GM06990 (cell line): ENCODE results near the gene WDR93.

Source experiments
- DNase-seq: peaks from one replicate; pipeline ENCODE4 v3.0.0-alpha.2; 2011; ENCODE audit not compliant: insufficient read length; ENCODE audit errors: extremely low read depth
- H3K27me3 ChIP-seq: replicated peaks from 2 replicates; pipeline ENCODE4 v1.6.0; 2011; ENCODE audit warnings: low read length; ENCODE audit not compliant: control insufficient read depth, insufficient read depth
- H3K36me3 ChIP-seq: 2 replicates; pipeline ENCODE4 v1.5.1; 2011; ENCODE audit warnings: low read length; ENCODE audit not compliant: control insufficient read depth, insufficient read depth
- H3K4me3 ChIP-seq: replicated peaks from 2 replicates; pipeline ENCODE4 v1.5.1; 2011; ENCODE audit warnings: low read depth, mild to moderate bottlenecking, control low read depth, low read length
- TF ChIP-seq, protein P1 (sequence below): IDR thresholded peaks from 2 replicates; pipeline ENCODE4 v1.5.1; 2011; ENCODE audit warnings: low read length, control low read depth, mild to moderate bottlenecking, inconsistent platforms; ENCODE audit not compliant: insufficient read depth, poor library complexity, severe bottlenecking

Gene WDR93

DNA sequence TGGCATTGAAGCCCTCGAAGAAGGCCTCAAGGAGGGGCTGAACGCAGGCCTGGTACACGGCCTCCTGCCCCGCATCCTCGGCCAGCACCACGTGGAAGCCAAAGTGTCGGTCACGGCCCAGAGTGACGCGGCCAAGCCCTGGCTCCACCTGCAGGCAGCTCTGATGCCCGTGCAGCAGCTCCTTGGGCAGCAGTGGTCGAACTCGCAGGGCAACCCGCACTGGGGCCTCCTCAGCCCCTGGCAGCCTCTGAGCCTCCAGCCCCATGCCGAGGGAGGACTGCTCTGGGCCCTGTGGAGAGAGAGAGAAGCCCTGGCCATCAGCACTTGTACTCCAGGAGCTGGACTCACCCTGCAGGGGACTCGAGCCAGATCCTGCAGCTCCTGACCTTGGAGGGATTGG, 37.9 kb upstream of the WDR93 start:
- H3K27me3 ChIP-seq: no peaks in the 10 kb centered on the region; the same call in none of the 2 replicates
- DNase-seq: no peak
- H3K4me3 ChIP-seq: no peak overlapping the region
- TF ChIP-seq, protein P1, sequence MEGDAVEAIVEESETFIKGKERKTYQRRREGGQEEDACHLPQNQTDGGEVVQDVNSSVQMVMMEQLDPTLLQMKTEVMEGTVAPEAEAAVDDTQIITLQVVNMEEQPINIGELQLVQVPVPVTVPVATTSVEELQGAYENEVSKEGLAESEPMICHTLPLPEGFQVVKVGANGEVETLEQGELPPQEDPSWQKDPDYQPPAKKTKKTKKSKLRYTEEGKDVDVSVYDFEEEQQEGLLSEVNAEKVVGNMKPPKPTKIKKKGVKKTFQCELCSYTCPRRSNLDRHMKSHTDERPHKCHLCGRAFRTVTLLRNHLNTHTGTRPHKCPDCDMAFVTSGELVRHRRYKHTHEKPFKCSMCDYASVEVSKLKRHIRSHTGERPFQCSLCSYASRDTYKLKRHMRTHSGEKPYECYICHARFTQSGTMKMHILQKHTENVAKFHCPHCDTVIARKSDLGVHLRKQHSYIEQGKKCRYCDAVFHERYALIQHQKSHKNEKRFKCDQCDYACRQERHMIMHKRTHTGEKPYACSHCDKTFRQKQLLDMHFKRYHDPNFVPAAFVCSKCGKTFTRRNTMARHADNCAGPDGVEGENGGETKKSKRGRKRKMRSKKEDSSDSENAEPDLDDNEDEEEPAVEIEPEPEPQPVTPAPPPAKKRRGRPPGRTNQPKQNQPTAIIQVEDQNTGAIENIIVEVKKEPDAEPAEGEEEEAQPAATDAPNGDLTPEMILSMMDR: no peak
- H3K36me3 ChIP-seq: no peaks in the 10 kb centered on the region

DNA sequence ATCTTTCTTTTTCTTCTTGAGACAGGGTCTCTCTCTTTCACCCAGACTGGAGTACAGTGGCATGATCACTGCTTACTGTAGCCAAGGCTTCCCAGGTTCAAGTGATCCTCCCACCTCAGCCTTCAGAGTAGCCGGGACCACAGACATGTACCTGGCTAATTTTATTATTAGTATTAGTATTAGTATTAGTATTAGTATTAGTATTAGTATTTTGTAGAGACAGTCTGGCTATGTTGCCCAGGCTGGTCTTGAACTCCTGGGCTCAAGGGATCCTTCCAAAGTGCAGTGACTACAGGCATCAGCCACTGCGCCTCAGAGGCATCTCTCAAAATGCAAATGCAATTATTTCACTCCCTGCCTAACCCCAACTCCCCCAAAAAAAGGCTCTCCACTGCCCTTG, 37.0 kb upstream of the WDR93 start:
- H3K4me3 ChIP-seq: no peak overlapping the region
- H3K36me3 ChIP-seq: no peaks in the 10 kb centered on the region
- no peaks in the 10 kb centered on the region; the same call in none of the 2 replicates for H3K27me3 ChIP-seq
- no peak for DNase-seq
- TF ChIP-seq, protein P1: no peak

DNA sequence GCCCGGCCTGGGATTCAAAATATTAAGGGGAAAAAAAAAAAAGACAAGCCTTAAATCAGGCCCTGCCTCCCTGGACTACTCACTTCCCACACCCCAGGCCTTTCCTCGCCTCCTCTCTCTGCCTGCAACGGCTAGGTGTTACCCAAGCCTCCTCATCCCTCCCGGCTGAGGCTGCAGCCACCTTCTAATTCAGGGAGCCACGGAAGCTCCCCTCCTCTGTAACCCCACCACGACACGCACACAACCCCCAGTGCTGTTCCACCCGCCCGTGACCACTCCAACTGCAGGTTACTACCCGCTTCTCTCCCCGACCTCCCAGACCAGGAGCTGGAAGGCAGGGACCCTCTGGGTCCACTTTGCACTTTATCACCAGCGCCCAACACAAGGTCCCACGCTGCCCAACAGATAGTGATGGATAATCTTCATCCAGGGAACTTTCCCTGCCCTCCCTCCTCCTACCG, 36.3 kb upstream of the WDR93 start:
- Histone ChIP-seq H3K36me3 (no peaks in the 10 kb centered on the region), H3K4me3 (peak overlapping the region; percentile 59; the same call in 1 of the 2 replicates)
- DNase-seq: no peak

DNA sequence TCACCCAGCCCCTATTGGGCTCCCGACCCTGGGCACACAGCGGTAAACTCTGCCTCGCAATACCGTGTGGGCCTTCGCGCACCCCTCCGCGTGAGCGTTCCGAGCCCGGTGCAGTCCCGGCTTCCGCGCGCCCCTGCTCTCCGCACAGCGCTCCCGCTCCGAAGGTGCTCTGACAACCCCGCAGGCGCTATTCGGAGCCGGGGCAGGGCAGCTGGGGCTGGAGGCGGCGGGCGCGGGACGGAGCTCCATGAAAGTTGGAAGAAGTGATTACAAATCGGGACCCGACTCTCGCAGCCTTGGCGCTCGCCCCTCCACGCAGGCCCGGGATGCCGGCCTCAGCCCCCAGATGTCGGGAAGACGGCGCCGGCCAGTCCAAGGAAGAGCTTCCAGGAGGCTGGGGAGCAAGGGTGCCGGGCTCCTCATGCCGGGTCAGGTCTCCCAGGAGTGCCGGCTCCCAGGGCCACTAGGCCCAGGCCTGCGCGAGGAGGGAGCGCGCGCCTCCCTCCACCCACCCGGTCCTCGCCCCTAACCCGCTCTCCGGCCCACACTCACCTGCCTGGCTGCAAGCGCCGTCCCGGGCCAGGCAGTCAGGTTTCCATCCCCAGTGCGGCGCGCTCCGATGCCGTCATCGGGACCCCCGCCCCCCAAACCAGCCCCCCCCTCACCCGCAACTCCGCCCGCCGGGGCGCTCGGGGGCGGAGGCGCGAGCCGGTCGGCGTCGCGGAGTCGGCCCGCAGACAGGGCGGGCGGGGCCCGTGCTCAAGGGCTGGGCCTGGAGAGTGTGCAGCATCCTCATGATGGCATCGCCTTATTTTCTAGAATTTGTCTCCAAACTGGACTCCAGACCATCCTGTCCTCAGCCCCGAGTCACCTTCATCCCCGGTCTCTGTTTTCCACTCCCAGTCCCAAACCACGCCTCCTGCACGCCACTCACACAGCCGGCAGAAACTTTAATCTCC, 35.5 kb upstream of the WDR93 start, which contains the start of gene KIF7:
KIF7 (minus strand) TSS at position 621 of the 959 bp plus-strand sequence. CDS start 2,537 bp downstream, outside the sequence.
- no peak for DNase-seq
- Histone ChIP-seq H3K36me3 (no peaks in the 10 kb centered on the region), H3K4me3 (peak within 1 kb of the TSS; percentile 59), H3K27me3 (no peaks in the 10 kb centered on the region; the same call in none of the 2 replicates)
- TF ChIP-seq, protein P1: no peak

More for the DNA sequence above, 36.3 kb upstream of the WDR93 start:
- TF ChIP-seq, protein P1: no peak
- H3K27me3 ChIP-seq: no peaks in the 10 kb centered on the region; the same call in none of the 2 replicates

DNA sequence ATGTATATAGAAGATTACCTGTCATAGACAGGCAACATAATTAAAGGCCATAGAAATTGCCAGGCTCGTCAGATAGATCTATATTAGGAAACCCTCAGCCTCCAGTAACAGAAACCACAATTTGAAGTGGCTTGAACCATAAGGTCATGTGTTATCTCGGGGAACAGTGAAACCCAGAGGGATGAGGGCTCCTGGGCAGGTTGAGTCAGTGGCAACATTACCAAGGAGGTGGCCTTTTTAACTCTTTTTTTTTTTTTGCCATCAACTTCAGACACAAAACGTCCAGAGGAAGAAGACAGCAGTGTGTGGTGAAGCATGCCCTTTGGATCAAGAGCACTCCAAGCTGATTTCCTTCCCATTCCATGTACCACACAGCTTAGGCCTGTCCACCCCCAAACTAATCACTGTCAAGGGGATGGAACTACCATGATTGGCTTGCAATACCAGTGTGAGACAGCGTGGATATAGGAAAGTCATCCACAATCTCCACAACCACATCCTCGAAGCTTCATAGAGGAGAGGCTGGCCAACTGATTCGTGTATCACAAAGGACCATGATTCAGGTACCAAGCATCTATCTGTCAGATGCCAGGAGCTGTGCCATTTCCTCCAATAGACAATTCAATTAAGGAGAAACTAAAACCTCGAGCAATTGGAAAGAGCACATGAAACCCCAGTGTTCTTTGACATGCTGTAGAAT, 34.3 kb upstream of the WDR93 start:
- TF ChIP-seq, protein P1: no peak
- H3K27me3 ChIP-seq: no peaks in the 10 kb centered on the region; the same call in none of the 2 replicates
- H3K4me3 ChIP-seq: no peak overlapping the region
- DNase-seq: no peak
- H3K36me3 ChIP-seq: no peaks in the 10 kb centered on the region
